KOPT-K1 (cell line): Measurements from ENCODE around the gene GNAL.
"Not testable (repeated sequence)": the region's sequence is repeated elsewhere in the genome, so short reads cannot be mapped to it uniquely, and the experiment has no call there.

Experiments used
- H3K27ac ChIP-seq: fragments of 200-600 bp; sonication (generic); 2 replicates; pipeline ENCODE4 v1.5.1; 2016; ENCODE audit warnings: antibody characterized with exemption, mild to moderate bottlenecking, low read depth, low read length; ENCODE audit not compliant: poor library complexity, severe bottlenecking
- H3K36me3 ChIP-seq: fragments of 200-600 bp; sonication (generic); 2 replicates; pipeline ENCODE4 v1.5.1; 2017; ENCODE audit warnings: antibody characterized with exemption, mild to moderate bottlenecking, low read length, moderate library complexity; ENCODE audit not compliant: insufficient read depth
- H3K9me3 ChIP-seq: fragments of 200-600 bp; sonication (generic); 2 replicates; pipeline ENCODE4 v1.5.1; 2017; ENCODE audit warnings: antibody characterized with exemption, low read length, mild to moderate bottlenecking; ENCODE audit not compliant: insufficient read depth, poor library complexity, severe bottlenecking

Gene GNAL

GRCh38 chr18:11885278-11885947, 196.3 kb downstream of the GNAL start:
- no peaks in the 10 kb centered on the region for H3K9me3 ChIP-seq
- H3K36me3 ChIP-seq, result peaks cover 60% of the 10 kb centered on the region
- H3K27ac ChIP-seq, result no peak overlapping the region

- Histone ChIP-seq H3K27ac (no peak overlapping the region), H3K9me3 (no peaks in the 10 kb centered on the region), H3K36me3 (peaks cover 67% of the 10 kb centered on the region)
Measured at GRCh38 chr18:11886577-11887110, 197.6 kb downstream of the GNAL start.

DNA sequence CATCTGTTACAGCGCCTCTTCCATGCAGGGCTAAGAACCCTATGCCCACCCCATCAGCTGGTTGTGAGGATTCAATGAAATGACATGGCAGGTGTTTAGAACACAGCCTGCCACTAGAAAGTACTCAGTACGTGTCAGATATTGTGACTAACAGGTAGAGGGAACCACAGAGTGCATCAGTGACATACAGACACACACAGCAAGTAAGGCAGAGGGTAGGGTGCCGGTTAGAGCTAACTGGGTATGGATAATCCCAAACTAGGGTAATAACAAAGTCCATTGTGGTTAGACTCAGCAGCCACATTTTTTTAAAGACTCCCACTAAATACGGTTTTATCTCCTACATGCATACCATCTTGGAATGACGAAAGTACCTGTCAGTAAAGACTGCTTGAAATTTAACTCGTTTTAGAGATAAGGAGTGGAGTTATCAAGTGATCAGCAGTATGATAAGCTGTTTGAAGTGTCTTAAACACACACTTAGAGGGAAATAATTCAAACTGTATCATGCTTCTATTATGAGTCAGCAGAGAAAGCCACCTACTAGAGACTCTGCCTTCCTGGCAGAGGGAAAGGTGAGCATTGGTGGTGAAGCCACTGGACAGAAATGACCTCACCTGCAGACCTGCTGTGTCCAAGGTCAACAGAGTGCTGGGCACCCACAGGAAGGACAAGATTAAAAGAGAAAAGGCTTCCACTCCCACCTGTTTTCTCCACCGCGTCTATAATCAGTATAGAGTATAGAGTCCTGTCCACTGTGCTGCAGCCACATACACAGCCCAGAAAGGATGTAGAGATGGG, 198.5 kb downstream of the GNAL start:
- Histone ChIP-seq H3K36me3 (peaks cover 69% of the 10 kb centered on the region), H3K9me3 (no peaks in the 10 kb centered on the region), H3K27ac (no peak overlapping the region)

DNA sequence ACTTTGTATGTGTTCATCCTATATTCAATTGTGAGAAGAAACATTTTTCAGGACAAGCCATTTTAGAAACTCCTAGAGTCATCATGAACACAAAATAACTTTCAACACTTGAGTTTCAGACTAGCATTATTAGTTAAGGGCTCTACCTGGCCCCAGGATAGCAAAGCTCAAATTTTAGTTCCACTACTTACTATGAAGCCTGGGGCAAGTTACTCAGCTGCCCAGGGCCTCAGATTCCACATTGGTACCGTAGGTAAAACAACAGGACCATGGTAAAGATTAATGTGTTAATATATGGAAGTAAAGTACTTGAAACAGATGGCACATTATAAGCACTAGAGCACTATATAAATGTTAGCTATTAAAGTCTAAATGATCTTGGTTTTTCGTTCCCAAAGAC, 199.7 kb downstream of the GNAL start:
- Histone ChIP-seq H3K27ac (no peak overlapping the region), H3K36me3 (peaks cover 69% of the 10 kb centered on the region)

DNA sequence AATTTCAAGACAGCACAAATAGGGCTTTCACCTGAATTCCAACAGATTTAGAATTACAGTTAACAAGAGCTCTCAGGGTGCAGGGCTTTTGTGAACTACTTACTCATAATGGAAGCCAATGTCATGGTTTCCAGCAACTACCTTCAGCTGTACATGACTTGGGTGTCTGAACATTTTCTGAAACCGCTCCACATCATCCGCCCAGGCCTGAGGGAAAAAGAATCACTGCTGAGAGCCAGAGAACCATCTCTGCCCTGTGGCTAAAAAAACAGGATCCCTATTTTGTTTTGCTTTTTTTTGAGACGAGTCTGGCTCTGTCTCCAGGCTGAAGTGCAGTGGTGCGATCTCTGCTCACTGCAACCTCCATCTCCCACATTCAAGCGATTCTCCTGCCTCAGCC, 200.2 kb downstream of the GNAL start:
- Histone ChIP-seq H3K36me3 (peaks cover 64% of the 10 kb centered on the region), H3K9me3 (no peaks in the 10 kb centered on the region), H3K27ac (no peak overlapping the region)

More for the DNA sequence above, 199.7 kb downstream of the GNAL start:
- H3K9me3 ChIP-seq, result no peaks in the 10 kb centered on the region

DNA sequence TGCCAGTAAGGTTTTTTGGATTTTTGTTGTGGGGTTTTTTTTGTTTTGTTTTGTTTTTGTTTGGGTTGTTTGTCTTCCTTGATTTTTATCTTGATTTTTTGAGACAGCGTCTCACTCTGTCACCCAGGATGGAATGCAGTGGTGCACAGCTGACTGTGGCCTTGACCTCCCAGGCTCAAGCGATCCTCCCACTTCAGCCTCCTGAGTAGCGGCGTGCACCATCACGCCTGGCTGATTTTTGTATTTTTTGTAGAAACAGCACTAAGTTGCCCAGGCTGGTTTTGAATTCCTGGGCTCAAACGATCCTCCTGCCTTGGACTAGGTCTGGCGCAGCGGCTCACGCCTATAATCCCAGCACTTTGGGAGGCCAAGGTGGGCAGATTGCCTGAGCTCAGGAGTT, 202.7 kb downstream of the GNAL start:
- H3K27ac ChIP-seq, result no peak overlapping the region
- peaks cover 59% of the 10 kb centered on the region for H3K36me3 ChIP-seq
- H3K9me3 ChIP-seq, result no peaks in the 10 kb centered on the region

GRCh38 chr18:11892438-11892837, 203.4 kb downstream of the GNAL start:
- not testable (repeated sequence) for H3K9me3 ChIP-seq, H3K27ac ChIP-seq
- H3K36me3 ChIP-seq, result peaks cover 55% of the 10 kb centered on the region

DNA sequence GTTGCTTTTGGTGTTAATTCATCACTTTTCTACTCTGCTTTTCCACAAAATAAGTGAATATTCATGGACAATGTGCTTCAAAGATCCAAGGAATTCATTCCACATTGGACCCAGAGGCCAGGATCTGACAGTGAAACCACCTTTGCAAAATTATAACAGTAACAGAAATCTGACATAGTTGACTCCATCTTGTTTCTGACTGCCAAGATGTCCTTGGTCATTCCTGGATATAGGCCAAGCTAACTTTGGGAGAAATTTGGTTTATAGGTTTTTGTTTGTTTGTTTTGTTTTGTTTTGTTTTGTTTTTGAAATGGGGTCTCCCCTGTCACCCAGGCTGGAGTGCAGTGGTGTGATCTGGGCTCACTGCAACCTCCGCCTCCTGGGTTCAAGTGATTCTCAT, 208.7 kb downstream of the GNAL start:
- H3K36me3 ChIP-seq, result peaks cover 43% of the 10 kb centered on the region
- H3K9me3 ChIP-seq, result no peaks in the 10 kb centered on the region
- H3K27ac ChIP-seq, result no peak overlapping the region

DNA sequence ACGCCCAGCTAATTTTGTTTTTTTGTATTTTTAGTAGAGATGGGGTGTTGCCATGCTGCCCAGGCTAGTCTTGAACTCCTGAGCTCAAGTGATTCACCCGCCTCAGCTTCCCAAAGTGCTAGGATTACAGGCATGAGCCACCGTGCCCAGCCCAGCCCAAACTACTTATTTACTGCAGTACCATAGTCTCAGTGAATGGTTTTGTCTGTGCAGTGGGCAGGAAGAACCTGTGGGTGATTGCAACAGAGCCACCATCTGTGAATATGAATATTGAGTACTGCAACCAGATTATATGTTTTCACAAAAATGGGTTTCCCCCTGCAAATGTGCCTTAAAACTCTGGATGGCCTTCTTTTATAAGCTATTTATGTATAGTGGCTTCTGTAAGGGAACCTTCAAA, 210.0 kb downstream of the GNAL start:
- no peaks in the 10 kb centered on the region for H3K9me3 ChIP-seq
- no peak overlapping the region for H3K27ac ChIP-seq
- peaks cover 48% of the 10 kb centered on the region for H3K36me3 ChIP-seq

DNA sequence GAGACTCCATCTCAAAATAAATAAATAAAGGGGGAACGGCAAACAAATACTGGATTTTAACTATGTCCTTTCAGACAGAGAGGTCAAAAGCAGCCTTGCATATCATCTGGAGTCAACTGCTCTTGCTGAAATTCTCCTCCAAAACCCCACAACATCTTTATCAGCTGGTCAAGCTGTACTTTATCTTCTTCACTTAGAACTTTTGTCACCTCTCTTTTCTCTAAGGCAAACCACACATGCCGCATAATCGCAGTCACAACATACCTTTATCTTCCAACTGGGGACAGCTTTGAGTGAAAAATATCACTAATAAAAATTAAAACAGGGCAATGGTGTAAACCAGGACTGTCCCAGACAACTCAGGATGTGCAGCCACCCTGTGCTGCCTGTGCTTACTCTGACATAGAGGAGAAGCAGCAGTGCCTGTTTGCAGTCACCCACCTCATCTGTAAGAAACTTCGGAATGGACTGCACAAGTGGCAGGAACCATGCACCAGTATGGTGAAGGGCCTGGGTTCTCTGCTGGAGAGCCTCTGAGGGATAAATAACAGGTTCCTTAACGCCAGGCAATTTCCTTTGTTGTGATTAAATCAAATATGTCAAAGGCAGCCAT, 212.9 kb downstream of the GNAL start:
- Histone ChIP-seq H3K36me3 (peaks cover 39% of the 10 kb centered on the region), H3K27ac (no peak overlapping the region), H3K9me3 (no peaks in the 10 kb centered on the region)

GRCh38 chr18:11902522-11903292, 213.6 kb downstream of the GNAL start:
- H3K36me3 ChIP-seq, result peaks cover 35% of the 10 kb centered on the region
- no peak overlapping the region for H3K27ac ChIP-seq
- H3K9me3 ChIP-seq, result no peaks in the 10 kb centered on the region

DNA sequence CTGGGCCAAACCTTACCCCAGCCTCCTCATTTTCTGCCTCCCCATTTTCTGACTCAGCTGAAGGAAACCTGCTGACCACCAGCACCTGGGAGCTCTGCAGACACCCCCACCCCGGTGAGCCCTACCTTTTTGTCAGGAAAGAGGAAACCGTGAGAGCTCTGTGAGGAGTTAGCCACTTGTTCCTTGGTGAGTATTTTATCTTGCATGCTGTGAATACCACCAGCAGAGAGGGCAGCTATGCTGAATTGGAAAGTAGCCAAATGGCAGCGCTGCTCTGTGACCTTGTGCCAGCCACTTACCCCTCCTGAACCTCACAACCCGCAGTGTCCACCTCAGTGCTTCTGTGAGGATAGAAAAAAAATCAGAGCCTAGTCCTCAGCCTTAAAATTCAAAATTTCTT, 216.5 kb downstream of the GNAL start:
- Histone ChIP-seq H3K27ac (no peak overlapping the region), H3K36me3 (peaks cover 29% of the 10 kb centered on the region), H3K9me3 (no peaks in the 10 kb centered on the region)

- no peak overlapping the region for H3K27ac ChIP-seq
- H3K36me3 ChIP-seq, result peaks cover 29% of the 10 kb centered on the region
- H3K9me3 ChIP-seq, result no peaks in the 10 kb centered on the region
Measured at GRCh38 chr18:11906176-11906575, 217.1 kb downstream of the GNAL start.

- Histone ChIP-seq H3K27ac (peak overlapping the region; percentile 72), H3K9me3 (no peaks in the 10 kb centered on the region)
Measured at GRCh38 chr18:11906926-11907874, 218.1 kb downstream of the GNAL start.

More at GRCh38 chr18:11906926-11907874, 218.1 kb downstream of the GNAL start:
- H3K36me3 ChIP-seq, result peaks cover 20% of the 10 kb centered on the region
